Vagina (tissue), 2 donors: Measurements from ENCODE around the gene F2. TPM values are rescaled to one million over a fixed set of nuclear protein-coding genes. Genes with fewer than 3 reads are reported as not detected.

Experiments
- DNase-seq, 2 donors: peaks; one replicate each; pipeline ENCODE4 v3.0.0-alpha.2; 2017; ENCODE audit errors: extremely low spot score in 2 of 2
- H3K27ac ChIP-seq: fragments of 200-600 bp; sonication (generic); one replicate; pipeline ENCODE4 v1.5.1; 2019
- H3K27me3 ChIP-seq: fragments of 200-600 bp; sonication (generic); one replicate; pipeline ENCODE4 v1.5.1; 2019
- H3K36me3 ChIP-seq, 2 donors: fragments of 200-600 bp; sonication (generic); one replicate each; pipeline ENCODE4 v1.5.1; 2017 to 2019
- H3K4me1 ChIP-seq: fragments of 200-600 bp; sonication (generic); one replicate; pipeline ENCODE4 v1.5.1; 2019
- H3K4me3 ChIP-seq, 2 donors: fragments of 200-600 bp; sonication (generic); 1 replicate in 1 of 2; 2 replicates in 1 of 2; pipeline ENCODE4 v1.5.1; 2016 to 2019
- H3K9me3 ChIP-seq: fragments of 200-600 bp; sonication (generic); one replicate; pipeline ENCODE4 v1.5.1; 2019
- POLR2A ChIP-seq, 2 donors: fragments of 450-650 bp; IDR thresholded peaks; one replicate each; pipeline ENCODE4 v1.6.1; 2017; ENCODE audit warnings: antibody characterized with exemption in 2 of 2, mild to moderate bottlenecking in 2 of 2, moderate library complexity in 2 of 2
- POLR2AphosphoS5 ChIP-seq, 2 donors: sonication (generic); formaldehyde crosslinking; IDR thresholded peaks; one replicate each; pipeline ENCODE4 v1.9.0; 2017; ENCODE audit warnings: antibody characterized with exemption in 2 of 2, mild to moderate bottlenecking in 2 of 2, low read depth in 1 of 2; ENCODE audit not compliant: insufficient read depth in 1 of 2
- intact Hi-C: fragments of 100-400 bp; cut with DNase I; formaldehyde crosslinking; loops from one replicate; pipeline ENCODE4 v1.15.1; 2023
- total RNA-seq: library from RNA; depleted of rRNA; stranded (reverse); fragments of >200 nt; gene quantifications from one replicate; pipeline ENCODE4 v1.2.3, GENCODE V29; 2016
- TF ChIP-seq, protein P1 (sequence below), 3 experiments: fragments of 450-650 bp in 2 of 3; fragments of 200-600 bp in 1 of 3; sonication (generic) in 1 of 3; IDR thresholded peaks; one replicate each; pipeline ENCODE4 v1.5.1; 2017 to 2019; ENCODE audit warnings: antibody characterized with exemption in 3 of 3, mild to moderate bottlenecking in 2 of 3, moderate library complexity in 2 of 3

F2 gene
- total RNA-seq, 1 donor from 2014 or later, result not detected

GRCh38 chr11:46694607-46695006, 24.4 kb upstream of the F2 start:
- intact Hi-C loops, result no loop called here
- no peaks in the 10 kb centered on the region for H3K27me3 ChIP-seq
- TF ChIP-seq POLR2AphosphoS5 (IDR thresholded peaks at IDR 0.05; ENCODE audit: insufficient read depth in 1 of 2, low read depth in 1 of 2) (no peak), POLR2A (IDR thresholded peaks at IDR 0.05) (no peak)
- TF ChIP-seq, protein P1, sequence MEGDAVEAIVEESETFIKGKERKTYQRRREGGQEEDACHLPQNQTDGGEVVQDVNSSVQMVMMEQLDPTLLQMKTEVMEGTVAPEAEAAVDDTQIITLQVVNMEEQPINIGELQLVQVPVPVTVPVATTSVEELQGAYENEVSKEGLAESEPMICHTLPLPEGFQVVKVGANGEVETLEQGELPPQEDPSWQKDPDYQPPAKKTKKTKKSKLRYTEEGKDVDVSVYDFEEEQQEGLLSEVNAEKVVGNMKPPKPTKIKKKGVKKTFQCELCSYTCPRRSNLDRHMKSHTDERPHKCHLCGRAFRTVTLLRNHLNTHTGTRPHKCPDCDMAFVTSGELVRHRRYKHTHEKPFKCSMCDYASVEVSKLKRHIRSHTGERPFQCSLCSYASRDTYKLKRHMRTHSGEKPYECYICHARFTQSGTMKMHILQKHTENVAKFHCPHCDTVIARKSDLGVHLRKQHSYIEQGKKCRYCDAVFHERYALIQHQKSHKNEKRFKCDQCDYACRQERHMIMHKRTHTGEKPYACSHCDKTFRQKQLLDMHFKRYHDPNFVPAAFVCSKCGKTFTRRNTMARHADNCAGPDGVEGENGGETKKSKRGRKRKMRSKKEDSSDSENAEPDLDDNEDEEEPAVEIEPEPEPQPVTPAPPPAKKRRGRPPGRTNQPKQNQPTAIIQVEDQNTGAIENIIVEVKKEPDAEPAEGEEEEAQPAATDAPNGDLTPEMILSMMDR (IDR thresholded peaks at IDR 0.05), result no peak
- H3K9me3 ChIP-seq, result no peaks in the 10 kb centered on the region
- H3K36me3 ChIP-seq, result peaks cover 0 to 43% of the 10 kb centered on the region in 2 donors
- no peak overlapping the region for H3K4me3 ChIP-seq
- DNase-seq, result no peak
- peaks cover 67% of the 10 kb centered on the region for H3K4me1 ChIP-seq
- peak overlapping the region; percentile 95 for H3K27ac ChIP-seq

GRCh38 chr11:46695345-46696211, 23.4 kb upstream of the F2 start:
- no peak overlapping the region for H3K4me3 ChIP-seq
- TF ChIP-seq, protein P1 (IDR thresholded peaks at IDR 0.05), result no peak
- TF ChIP-seq POLR2AphosphoS5 (IDR thresholded peaks at IDR 0.05; ENCODE audit: insufficient read depth in 1 of 2, low read depth in 1 of 2), result no peak
- no peak for TF ChIP-seq POLR2A (IDR thresholded peaks at IDR 0.05)
- H3K36me3 ChIP-seq, result peaks cover 0 to 43% of the 10 kb centered on the region in 2 donors
- H3K27ac ChIP-seq, result peak overlapping the region; percentile 95
- H3K9me3 ChIP-seq, result no peaks in the 10 kb centered on the region
- H3K27me3 ChIP-seq, result no peaks in the 10 kb centered on the region
- DNase-seq, result no peak
- intact Hi-C loops, result no loop called here
- H3K4me1 ChIP-seq, result peaks cover 69% of the 10 kb centered on the region

- Histone ChIP-seq H3K36me3 (peaks cover 0 to 39% of the 10 kb centered on the region in 2 donors), H3K27ac (peak overlapping the region; percentile 95), H3K27me3 (no peaks in the 10 kb centered on the region), H3K9me3 (no peaks in the 10 kb centered on the region), H3K4me1 (peaks cover 70% of the 10 kb centered on the region), H3K4me3 (no peak overlapping the region)
- intact Hi-C loops, result no loop called here
- TF ChIP-seq, protein P1 (IDR thresholded peaks at IDR 0.05), result no peak
- no peak for TF ChIP-seq POLR2A (IDR thresholded peaks at IDR 0.05)
- TF ChIP-seq POLR2AphosphoS5 (IDR thresholded peaks at IDR 0.05; ENCODE audit: insufficient read depth in 1 of 2, low read depth in 1 of 2), result no peak
- no peak for DNase-seq
Measured at GRCh38 chr11:46696212-46696558, 22.8 kb upstream of the F2 start.

- Histone ChIP-seq H3K36me3 (peaks cover 0 to 29% of the 10 kb centered on the region in 2 donors), H3K4me3 (no peak overlapping the region), H3K4me1 (peaks cover 81% of the 10 kb centered on the region), H3K9me3 (no peaks in the 10 kb centered on the region), H3K27ac (peak overlapping the region; percentile 95), H3K27me3 (no peaks in the 10 kb centered on the region)
- TF ChIP-seq, protein P1 (IDR thresholded peaks at IDR 0.05), result no peak
- TF ChIP-seq POLR2AphosphoS5 (IDR thresholded peaks at IDR 0.05; ENCODE audit: insufficient read depth in 1 of 2, low read depth in 1 of 2) (no peak), POLR2A (IDR thresholded peaks at IDR 0.05) (no peak)
- DNase-seq, result no peak
- intact Hi-C loops, result no loop called here
Measured at GRCh38 chr11:46697303-46697702, 21.7 kb upstream of the F2 start.

DNA sequence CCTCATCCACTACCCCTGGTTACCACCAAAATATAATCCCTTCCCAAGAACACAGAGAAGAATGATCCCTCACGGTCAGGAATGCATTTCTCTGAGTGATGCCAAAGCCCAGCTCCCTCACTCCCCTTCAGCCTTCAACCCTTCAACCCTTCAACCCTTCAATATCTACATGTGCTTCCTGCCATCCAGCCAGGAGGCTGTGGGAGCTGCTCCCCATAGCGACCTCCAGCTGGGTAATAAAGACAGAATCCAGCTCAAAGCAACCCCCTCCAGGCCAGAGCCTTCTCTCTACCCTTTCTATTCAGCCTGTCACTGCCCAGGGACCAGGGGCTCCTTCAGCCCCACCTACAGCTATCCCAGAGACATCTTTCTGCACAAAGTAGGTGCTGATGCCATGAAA, 21.3 kb upstream of the F2 start:
- intact Hi-C loops, result no loop called here

More for the DNA sequence above, 21.3 kb upstream of the F2 start:
- H3K9me3 ChIP-seq, result no peaks in the 10 kb centered on the region
- TF ChIP-seq POLR2AphosphoS5 (IDR thresholded peaks at IDR 0.05; ENCODE audit: insufficient read depth in 1 of 2, low read depth in 1 of 2), result no peak
- TF ChIP-seq POLR2A (IDR thresholded peaks at IDR 0.05), result no peak
- TF ChIP-seq, protein P1 (IDR thresholded peaks at IDR 0.05), result no peak
- H3K27me3 ChIP-seq, result no peaks in the 10 kb centered on the region
- peaks cover 85% of the 10 kb centered on the region for H3K4me1 ChIP-seq
- peak overlapping the region; percentile 95 for H3K27ac ChIP-seq
- DNase-seq, result no peak
- peaks cover 0 to 27% of the 10 kb centered on the region in 2 donors for H3K36me3 ChIP-seq
- no peak overlapping the region for H3K4me3 ChIP-seq
